WERI-Rb-1 (cell line): ENCODE measurements around the gene BMS1.
"Not testable (repeated sequence)": the region's sequence is repeated elsewhere in the genome, so short reads cannot be mapped to it uniquely, and the experiment has no call there.

Experiments
- DNase-seq: peaks from one replicate; pipeline ENCODE4 v3.0.0-alpha.2; 2020
- H3K27ac ChIP-seq: fragments of 250-450 bp; sonication (Bioruptor Pico); 2 replicates; pipeline ENCODE4 v1.5.1; 2020; ENCODE audit warnings: mild to moderate bottlenecking, moderate library complexity
- H3K27me3 ChIP-seq: fragments of 250-450 bp; sonication (Bioruptor Pico); 2 replicates; pipeline ENCODE4 v1.5.1; 2021; ENCODE audit warnings: mild to moderate bottlenecking, low read depth, moderate library complexity; ENCODE audit not compliant: insufficient read depth, severe bottlenecking
- H3K36me3 ChIP-seq: fragments of 250-450 bp; sonication (Bioruptor Pico); 2 replicates; pipeline ENCODE4 v1.5.1; 2020; ENCODE audit warnings: mild to moderate bottlenecking, moderate library complexity
- H3K4me3 ChIP-seq: 2 replicates; pipeline ENCODE4 v1.5.1; 2011; ENCODE audit warnings: low read depth, mild to moderate bottlenecking, control low read depth, low read length
- H3K9me3 ChIP-seq: fragments of 250-450 bp; sonication (Bioruptor Pico); 2 replicates; pipeline ENCODE4 v1.5.1; 2021; ENCODE audit warnings: mild to moderate bottlenecking, moderate library complexity; ENCODE audit not compliant: severe bottlenecking
- TF ChIP-seq, protein P1 (sequence below): IDR thresholded peaks from 2 replicates; pipeline ENCODE4 v1.5.1; 2011; ENCODE audit warnings: low read depth, mild to moderate bottlenecking, control low read depth, inconsistent platforms, low read length

Gene BMS1

DNA sequence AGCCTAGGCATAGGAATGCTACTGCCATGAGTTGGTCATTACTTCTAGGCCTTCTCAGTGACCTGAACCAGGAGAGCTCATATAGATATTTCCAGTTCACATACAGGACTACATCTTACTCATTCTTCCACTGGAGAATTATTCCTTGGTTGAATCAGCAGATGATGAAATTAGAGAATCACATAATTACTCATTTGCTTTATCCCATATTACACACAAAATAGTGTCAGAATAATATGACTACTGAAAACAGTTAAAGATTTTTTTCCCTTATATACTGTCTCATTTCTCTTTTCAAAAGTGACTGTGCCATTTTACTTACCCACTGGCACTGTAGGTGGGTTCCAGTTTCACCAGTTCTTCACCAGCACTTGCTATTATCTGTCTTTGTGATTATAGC lies 18.5 kb downstream of the BMS1 start:
- Histone ChIP-seq H3K27ac (no peak overlapping the region), H3K36me3 (peaks cover 75% of the 10 kb centered on the region), H3K27me3 (no peaks in the 10 kb centered on the region), H3K4me3 (no peak overlapping the region), H3K9me3 (no peaks in the 10 kb centered on the region)
- no peak for DNase-seq
- TF ChIP-seq, protein P1, sequence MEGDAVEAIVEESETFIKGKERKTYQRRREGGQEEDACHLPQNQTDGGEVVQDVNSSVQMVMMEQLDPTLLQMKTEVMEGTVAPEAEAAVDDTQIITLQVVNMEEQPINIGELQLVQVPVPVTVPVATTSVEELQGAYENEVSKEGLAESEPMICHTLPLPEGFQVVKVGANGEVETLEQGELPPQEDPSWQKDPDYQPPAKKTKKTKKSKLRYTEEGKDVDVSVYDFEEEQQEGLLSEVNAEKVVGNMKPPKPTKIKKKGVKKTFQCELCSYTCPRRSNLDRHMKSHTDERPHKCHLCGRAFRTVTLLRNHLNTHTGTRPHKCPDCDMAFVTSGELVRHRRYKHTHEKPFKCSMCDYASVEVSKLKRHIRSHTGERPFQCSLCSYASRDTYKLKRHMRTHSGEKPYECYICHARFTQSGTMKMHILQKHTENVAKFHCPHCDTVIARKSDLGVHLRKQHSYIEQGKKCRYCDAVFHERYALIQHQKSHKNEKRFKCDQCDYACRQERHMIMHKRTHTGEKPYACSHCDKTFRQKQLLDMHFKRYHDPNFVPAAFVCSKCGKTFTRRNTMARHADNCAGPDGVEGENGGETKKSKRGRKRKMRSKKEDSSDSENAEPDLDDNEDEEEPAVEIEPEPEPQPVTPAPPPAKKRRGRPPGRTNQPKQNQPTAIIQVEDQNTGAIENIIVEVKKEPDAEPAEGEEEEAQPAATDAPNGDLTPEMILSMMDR = no peak

DNA sequence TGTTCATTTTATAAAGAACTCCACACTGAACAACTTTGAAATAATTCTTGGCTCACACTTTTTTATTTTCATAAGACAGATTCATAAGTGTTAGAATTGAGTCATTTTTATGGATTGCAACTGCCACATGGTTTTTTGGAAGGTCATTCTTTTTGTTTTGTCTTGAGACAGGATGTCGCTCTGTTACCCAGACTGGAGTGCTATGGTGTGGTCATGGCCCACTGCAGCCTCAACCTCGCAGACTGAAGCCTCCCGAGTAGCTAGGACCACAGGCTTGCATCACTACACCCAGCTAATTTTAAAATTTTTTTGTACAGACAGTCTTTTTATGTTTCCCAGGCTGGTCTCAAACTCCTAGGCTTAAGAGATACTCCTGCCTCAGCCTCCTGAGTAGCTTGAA lies 20.3 kb downstream of the BMS1 start:
- Histone ChIP-seq H3K36me3 (peaks cover 71% of the 10 kb centered on the region), H3K27me3 (no peaks in the 10 kb centered on the region), H3K4me3 (no peak overlapping the region), H3K27ac (no peak overlapping the region), H3K9me3 (no peaks in the 10 kb centered on the region)
- DNase-seq = no peak
- TF ChIP-seq, protein P1 = no peak

DNA sequence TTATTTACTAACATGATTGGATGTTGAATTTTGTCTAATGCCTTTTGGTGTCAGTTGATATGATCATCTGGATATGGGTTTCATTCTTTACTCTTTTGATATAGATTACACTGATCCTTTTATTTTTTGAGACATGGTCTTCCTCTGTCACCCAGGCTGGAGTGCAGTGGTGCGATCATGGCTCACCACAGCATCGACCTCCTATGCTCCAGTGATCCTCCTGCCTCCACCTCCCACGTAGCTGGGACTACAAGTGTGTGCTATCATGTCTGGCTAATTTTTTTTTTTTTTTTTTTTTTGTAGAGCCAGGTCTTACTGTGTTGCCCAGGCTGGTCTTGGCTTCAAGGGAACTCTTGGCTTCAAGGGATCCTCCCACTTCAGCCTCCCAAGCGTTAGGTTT lies 27.1 kb downstream of the BMS1 start:
- H3K9me3 ChIP-seq = no peaks in the 10 kb centered on the region
- H3K36me3 ChIP-seq = peaks cover 20% of the 10 kb centered on the region
- no peak overlapping the region for H3K27ac ChIP-seq
- TF ChIP-seq, protein P1 = no peak
- DNase-seq = no peak
- H3K4me3 ChIP-seq = no peak overlapping the region
- no peaks in the 10 kb centered on the region for H3K27me3 ChIP-seq

DNA sequence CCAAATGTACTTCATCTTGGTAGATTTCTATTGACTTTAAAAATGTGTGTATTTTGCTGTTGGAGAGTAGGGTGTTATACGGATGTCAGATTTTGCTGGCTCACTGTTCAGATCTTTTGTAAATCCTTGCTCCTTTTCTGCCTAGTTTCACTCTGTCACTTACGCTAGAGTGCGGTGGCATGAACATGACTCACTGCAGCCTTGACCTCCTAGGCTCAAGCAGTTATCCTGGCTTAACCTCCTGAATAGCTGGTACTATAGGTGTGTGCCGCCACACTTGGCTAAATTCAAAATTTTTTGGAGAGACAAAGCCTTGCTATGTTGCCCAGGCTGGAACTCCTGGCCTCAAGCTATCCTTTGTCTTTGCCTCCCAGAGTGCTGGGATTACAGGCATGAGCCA lies 29.4 kb downstream of the BMS1 start:
- TF ChIP-seq, protein P1 = no peak
- Histone ChIP-seq H3K27me3 (no peaks in the 10 kb centered on the region), H3K9me3 (no peaks in the 10 kb centered on the region), H3K4me3 (no peak overlapping the region), H3K27ac (no peak overlapping the region), H3K36me3 (peaks cover 9% of the 10 kb centered on the region)
- DNase-seq = no peak

DNA sequence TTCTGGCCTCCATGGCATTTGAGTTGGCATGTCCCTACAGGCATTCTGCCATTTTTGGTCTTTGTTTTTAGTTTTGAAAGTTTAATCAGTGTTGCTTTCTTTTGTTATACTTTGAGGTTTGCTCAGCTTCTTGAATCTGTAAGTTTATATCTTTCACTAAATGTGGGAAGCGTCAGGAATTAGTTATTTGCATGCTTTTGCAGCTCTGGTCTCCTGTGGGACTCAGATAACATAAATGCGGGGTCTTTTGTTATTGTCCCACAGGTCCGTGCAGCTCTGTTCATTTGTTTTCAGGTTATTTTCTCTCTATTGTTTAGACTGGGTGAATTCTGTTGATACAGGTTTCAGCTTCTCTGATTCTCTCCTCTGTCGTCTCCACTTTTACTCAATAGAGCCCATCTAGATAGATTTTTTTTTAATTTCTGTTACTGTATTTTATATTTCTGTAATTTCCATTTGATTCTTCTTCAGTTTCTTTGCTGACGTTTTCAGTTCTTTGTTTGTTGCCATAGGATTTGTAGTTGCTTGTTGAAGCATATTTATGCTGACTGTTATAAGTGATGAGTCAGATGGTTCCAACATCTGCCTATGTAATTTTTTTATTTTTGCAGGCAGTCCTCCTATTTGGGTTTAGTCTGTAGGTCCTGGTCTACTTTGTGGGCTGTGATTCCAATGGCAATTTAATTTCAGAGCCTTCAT lies 31.5 kb downstream of the BMS1 start:
- H3K36me3 ChIP-seq = not testable (repeated sequence)

DNA sequence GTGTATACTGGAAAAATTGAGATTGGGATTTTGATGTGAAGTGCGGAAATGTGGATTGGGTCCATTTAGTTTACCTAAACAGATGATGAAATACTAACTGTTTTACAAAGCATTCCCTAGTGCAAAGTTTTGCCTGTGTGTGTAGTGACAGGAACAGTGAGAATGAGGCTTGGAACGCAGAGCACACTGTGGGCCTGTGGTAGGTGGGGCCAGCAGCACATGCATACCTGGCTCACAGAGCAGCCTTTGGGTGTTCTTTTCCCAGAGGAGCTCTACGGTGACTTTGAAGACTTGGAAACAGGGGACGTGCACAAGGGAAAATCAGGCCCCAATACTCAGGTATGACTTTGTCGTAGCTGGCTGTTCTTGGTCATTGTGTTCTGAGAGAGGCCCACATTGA lies 33.7 kb downstream of the BMS1 start:
- H3K27ac ChIP-seq, H3K9me3 ChIP-seq, DNase-seq, H3K27me3 ChIP-seq, H3K36me3 ChIP-seq, H3K4me3 ChIP-seq: not testable (repeated sequence)

More for the DNA sequence above, 31.5 kb downstream of the BMS1 start:
- not testable (repeated sequence) for DNase-seq, H3K27me3 ChIP-seq, H3K4me3 ChIP-seq, H3K9me3 ChIP-seq, H3K27ac ChIP-seq

DNA sequence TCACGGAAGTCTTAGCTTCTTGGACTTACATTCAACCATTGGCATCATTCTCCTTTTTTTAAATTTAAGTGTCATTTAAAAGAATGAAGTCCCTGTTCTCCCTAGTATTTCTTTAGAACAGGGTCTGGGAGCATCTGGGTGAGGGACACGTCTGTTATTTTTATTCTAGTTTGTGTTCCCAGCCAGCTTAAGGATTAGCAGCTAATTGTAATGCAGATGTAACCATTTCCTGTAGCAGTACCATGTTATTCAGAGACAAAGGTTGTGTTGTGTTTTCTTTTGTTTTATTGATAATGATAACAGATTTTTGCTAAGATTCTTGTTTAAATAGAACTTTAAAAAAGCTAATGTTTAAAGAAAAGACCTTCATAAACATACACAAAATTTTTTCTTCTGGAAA lies 34.3 kb downstream of the BMS1 start:
- H3K4me3 ChIP-seq = no peak overlapping the region
- H3K9me3 ChIP-seq = no peaks in the 10 kb centered on the region
- H3K27me3 ChIP-seq = no peaks in the 10 kb centered on the region
- TF ChIP-seq, protein P1 = no peak
- no peak for DNase-seq
- no peak overlapping the region for H3K27ac ChIP-seq
- H3K36me3 ChIP-seq = no peaks in the 10 kb centered on the region

DNA sequence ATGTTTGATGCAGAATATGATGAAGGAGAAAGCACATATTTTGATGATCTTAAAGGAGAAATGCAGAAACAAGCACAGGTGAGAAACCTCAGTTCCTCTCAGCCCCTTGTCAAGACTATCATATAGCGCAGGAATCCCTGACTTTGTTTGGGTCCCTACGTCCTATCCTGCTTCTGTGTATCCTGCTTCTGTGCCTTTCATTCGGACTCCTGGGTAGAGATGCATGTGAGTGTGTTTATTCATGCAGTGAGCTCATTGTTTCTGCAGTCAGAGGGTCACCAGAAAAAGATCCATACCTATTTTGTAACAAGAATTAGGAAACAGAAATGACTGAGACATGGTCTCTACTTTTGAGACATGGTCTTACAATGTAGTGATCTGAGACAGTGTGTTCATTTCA lies 34.8 kb downstream of the BMS1 start:
- H3K9me3 ChIP-seq, H3K27ac ChIP-seq, H3K36me3 ChIP-seq, DNase-seq, H3K4me3 ChIP-seq, H3K27me3 ChIP-seq: not testable (repeated sequence)

DNA sequence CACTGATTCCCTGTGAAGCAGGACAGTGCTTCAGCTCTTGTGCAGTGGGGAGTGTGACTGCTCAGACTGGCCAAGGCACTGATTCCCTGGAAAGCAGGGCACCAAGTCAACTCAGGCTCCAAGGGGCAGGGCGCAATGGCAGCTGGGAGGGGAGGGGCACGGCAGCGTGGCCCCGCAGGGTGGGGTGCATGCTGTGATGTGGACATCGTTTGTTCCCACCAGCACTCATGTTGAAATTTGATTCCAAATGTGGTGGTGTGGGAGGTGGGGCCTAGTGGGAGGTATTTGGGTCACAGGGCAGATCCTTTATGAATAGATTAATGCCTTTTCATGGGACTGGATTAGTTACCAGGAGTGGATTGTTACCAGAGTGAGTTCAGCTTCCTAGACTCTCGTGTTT lies 44.2 kb downstream of the BMS1 start:
- H3K36me3 ChIP-seq, H3K4me3 ChIP-seq, DNase-seq: not testable (repeated sequence)

More for the DNA sequence above, 44.2 kb downstream of the BMS1 start:
- not testable (repeated sequence) for H3K27ac ChIP-seq, H3K27me3 ChIP-seq, H3K9me3 ChIP-seq
